HG03442 (cell line): ENCODE results near the gene PKD1.

Experiments used
- ATAC-seq: cut with Tn5 transposase; IDR thresholded peaks from one replicate; pipeline ENCODE4 v1.9.1; 2021; ENCODE audit warnings: mild to moderate bottlenecking, moderate library complexity; ENCODE audit not compliant: unreplicated experiment

Gene PKD1

DNA sequence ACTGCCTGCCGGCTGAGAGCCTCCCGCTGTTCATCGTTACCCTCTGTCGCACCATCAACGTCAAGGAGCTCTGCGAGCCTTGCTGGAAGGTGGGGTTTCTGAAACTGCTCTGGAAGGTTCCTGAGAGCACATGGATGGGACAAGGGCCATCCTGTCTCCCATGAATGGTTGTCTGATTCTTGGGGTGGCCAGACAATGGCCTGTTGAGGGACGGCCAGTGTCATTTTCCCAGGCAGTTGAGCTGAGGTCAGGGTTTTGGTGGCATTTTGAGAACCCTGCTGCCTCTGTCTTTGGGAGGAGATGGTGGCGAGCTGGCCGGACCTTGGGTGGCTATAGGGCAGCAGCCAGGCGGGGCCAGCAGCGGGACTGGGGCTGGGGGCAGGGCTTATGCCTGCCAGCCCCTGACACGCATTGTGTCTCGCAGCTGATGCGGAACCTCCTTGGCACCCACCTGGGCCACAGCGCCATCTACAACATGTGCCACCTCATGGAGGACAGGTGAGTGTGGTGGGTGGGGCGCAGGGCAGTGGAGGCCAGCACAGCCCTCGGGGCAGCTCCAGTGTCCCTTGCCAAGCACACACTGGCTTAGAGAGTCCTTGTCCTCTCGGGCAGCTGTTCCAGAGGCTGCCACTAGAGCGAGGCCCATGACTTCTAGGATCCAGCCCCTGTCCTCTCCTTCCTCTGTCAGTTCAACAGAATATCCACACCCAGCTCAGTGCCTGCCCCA lies 78.9 kb downstream of the PKD1 start:
- no peak for ATAC-seq

DNA sequence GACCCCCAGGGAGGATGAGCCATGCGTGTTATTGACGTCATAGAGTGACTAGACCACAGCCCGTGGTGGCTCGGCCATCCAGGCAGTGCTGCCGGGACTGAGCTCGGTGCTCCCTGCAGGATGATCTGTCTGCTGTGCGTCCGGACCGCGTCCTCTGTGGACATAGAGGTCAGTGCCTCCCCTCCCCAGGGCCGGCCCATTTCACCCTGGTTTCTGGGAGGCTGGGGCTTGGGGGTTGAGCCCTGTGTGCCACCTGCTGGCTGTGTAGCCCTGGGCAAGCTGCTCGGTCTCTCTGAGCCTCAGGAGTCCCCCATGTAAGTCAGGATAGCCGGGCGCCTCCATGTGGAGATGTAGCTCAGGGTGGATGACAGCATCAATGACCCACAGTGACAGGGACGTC lies 79.6 kb downstream of the PKD1 start:
- no peak for ATAC-seq

DNA sequence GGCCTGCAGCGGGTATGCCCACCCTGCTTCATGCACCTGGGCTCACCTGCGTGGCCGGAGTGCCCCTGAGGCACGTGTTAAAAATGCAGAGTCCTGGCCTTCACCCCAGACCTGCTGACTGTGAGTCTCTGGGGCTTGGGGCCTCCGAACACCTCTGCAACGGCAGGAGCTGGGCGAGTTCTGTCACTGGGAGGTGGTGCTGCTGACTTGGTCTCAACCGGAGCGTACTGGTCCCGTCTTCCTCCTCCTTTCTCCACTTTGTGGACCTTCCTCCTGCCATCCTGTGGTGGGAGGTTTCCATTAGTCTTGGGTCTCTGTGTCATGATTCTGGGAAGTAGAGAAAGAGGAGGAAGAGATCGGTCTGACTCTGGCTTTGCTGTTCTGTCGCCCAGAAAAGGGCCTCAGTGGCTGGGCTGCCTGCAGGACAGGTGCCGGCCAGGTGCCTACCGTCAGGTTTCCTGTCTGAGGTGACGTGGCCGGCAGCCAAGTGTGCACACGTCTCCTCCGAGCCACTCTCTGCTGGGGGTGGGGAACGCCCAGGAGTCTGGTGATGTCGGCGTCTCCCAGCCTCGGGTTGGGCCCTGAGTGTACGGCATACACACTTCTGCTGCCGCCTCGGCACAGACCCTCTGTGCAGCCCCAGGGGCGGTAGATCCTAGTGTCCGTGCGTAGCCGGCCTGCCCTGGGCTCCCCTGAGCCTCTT lies 81.0 kb downstream of the PKD1 start:
- no peak for ATAC-seq

DNA sequence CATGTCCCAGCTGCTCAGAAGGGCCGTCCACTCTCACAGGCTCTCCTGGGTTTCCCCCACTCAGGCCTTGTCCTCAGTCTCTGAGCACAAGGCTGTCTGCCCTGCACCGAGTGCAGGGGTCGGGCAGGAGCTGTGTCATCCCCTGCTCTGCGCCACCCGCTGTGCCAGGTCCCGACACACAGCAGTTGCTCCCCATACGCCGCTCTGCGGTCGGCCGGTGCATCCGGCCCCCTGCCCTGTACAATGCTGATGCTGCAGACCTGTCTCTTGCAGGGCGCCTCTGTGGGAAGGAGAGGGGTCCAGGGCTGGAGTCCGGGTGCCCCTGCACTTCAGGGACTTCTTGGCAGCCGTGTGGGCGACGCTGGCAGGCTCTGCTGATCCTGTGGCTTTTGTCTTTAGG lies 81.8 kb downstream of the PKD1 start:
- no peak for ATAC-seq

DNA sequence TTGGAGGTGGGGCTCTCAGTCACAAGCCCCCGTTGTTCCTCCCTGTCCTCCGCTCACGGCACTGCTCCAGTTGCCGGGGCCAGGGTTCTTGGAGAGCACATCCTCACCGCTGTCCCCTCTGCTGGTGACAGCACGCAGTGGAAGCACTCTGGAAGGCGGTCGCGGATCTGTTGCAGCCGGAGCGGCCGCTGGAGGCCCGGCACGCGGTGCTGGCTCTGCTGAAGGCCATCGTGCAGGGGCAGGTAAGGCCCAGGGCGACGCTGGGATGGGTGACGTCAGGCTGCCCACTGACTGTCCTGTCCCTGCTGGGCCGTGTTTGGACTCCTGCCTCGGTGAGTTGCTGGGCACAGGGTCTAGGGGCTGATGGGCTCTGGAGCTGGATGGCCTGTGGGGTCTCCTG lies 82.5 kb downstream of the PKD1 start:
- no peak for ATAC-seq

DNA sequence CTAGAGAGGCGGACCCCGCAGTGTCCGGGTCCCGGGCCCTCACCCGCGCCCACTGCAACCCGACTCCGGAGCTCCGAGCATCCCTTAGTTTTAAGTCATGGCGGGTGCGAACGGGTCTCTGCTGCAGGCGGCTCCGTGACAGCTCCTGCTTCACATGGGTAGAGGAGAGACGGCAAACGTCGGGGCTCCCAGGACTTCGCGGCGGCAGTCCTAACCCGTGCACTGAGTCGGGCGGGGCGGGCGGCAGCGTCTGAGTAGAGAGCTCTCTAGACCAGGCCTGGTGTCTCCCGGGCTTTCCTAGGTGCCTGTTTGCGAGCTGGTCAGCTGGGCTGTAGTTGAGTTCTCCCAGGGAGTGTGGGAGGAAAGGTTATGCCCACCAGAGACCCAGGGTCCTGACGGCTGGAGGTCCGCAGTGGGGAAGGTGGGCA lies 87.6 kb downstream of the PKD1 start:
- no peak for ATAC-seq

DNA sequence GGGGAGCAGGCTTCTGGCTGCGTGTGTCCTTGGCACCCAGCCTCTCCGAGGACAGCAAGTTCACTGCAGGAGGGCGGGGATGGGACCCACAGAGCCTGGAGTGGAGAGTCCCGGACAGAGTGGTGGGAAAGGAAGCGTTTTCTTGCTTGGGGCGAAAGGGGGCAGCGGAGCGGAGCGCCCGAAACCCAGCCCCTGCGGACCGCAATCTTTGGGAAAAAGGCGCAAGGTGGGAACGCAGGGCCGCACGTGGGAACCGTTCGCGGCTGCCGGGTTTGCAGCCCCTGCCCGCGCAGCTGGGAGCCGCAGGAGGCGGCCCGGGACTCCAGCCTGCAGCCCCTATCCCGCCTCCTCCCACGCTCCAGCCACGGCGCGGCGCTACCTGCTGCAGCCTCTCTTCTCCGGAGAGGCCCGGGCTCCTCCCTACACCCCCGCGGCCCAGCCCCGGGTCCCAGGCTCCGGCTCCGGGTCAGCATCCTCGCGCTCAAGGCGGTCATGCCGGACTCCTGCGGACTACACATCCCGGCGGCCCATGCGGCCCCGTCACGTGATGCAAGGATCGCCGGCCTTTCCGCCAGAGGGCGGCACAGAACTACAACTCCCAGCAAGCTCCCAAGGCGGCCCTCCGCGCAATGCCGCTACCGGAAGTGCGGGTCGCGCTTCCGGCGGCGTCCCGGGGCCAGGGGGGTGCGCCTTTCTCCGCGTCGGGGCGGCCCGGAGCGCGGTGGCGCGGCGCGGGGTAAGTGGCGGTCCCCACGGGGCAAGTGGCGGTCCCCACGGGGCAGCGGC lies 88.2 kb downstream of the PKD1 start, which contains the start of the genes NTHL1 and TSC2:
Gene NTHL1, minus strand, starts transcription at position 505 of the 786 bp plus-strand sequence. Its CDS starts 11 bp downstream, at position 494.
Gene TSC2, plus strand, starts transcription at position 656 of the 786 bp plus-strand sequence. CDS start 631 bp downstream, outside the sequence.
- ATAC-seq = peak; percentile 88

DNA sequence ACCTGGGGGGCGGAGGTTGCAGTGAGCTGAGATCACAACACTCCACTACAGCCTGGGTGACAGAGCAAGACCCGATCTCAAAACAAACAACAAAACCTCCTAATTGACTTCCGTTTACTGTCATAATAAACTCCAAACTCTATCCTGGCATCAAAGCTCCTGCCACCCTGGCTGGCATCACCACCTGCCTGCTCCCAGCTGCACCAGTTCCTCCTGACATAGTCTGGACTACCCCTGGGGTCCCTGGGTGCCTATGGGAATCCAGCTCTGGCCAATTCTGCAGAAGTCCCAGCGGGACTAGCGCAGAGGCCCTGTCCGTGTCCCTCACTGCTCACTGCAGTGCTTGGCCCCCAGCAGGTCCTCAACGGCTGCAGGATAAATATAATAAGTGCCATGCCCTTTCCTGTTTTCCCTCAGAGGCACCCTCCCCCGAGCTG lies 88.8 kb downstream of the PKD1 start:
- no peak for ATAC-seq

DNA sequence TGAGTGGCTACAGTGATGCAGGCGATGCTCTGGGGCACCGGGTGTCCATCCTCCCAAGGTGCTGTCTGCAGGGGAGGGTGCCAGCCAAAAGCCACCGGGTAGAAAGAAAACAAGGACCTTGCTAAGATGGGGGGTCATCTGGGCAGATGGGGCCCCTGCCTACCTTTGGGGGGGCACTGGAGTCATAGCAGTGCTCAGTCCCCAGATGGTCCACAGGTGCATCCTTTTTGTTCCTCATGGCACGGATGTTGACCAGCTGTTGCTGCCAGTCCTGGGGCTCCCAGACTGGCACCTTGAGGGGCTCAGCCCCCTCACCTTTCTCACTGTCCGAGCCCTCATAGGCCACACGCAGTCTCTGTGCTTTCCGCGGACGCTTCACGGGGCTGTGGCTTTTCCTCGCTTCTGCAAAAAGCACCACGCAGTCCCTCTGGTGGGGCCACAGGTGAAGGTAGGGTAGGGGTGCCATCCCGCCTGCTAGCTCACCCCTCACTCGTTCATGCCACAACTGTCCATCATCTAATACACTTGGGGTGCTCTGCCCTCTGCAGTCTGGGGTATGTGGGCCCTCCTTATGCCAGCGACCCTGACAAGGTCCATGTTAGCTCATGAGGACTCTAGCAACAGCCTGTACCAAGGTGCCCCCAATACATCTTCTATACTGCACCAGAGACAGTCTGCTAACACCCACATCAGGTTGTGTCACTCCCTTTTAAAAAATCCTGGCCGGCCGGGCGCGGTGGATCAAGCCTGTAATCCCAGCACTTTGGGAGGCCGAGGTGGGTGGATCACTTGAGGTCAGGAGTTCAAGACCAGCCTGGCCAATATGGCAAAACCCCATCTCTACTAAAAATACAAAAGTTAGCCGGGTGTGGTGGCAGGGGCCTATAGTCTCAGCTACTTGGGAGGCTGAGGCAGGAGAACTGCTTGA lies 89.5 kb downstream of the PKD1 start:
- ATAC-seq = no peak

DNA sequence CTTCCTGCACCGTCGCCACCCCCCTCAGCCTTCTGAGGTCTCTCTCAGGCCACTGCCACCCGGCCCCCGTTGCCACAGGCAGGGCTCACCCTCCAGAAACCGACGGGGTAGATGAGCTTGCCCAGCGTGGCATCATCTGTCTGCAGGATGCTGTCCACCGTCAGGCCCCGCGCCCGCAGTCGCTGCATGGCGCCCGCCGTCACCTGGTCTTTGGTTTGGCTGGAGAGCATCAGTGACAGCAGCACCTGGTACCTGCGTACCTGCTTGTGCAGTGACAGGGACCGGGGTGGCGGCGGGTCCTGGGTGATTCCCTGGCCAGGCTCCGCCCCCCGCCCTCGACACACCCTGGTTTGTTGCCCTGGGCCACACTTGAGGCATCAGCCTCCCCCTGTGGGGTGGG lies 91.2 kb downstream of the PKD1 start:
- ATAC-seq = no peak

DNA sequence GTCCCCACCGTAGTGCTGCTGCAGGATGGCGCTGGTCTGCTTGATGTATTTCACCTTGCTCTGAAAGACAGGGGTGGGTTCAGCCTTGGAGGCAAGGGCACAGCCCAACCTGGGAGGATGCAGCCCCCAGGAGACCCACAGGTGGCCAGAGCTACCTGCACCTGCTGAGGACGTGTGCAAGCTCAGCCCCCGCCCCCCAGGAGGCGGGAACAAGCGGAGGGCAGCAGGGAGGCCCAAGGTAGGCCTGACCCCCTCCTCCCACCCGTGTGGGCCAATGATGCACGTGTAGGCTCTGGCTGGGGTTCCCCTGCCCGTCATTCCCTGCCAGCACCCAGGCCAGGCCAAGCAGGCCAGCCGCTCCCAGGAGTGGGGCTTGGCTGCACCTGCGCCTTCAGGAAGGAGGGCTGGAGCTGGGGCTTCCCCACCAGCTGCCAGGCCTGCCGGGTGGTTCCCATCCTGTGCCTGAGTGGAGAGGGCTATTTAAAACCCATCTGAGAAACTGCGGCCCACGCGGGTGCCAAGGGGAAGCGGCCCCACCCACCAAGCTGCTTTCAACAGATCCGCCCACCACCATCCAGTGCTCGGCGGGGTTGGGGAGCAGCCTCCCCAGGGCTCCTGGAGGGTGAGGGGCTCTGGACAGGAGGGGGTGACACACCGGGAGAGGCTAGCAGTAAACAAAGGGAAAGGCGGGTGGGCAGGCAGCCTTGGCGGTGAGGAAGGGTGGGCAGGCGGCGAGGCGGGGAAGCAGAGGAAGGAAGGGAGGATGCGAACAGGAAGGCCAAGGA lies 91.8 kb downstream of the PKD1 start:
- ATAC-seq = no peak

DNA sequence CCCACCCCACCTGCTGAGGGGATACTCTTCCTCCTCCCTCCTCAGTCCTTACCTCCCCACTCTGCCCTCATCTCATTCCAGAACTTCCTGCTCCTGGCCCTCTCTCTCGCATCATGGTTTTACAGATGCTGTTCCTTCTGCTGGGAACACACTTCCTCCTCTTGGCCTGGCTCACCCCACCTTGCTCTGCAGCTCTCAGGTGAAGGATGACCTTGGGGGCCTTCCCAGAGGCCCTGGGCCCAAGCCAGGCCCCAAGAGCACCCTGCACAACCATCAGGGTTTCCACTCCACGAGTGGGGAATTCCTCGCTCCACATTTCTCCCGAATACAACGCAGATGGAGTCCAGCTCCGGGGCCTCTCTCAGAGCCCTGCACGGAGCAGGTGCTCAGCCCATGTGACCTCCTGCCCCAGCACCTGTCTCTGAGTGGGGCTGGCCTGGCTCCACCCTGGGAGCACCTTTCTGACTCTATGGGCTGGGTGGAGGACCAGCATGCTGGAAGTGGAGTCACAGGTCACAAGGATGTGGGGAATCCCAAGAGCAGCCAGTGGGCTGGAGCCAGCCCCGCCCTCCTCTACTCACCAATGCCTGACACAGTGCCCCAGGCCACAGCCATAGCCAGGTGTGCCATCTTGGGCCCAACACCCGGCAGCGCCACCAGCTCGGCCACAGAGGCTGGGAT lies 92.6 kb downstream of the PKD1 start:
- no peak for ATAC-seq

DNA sequence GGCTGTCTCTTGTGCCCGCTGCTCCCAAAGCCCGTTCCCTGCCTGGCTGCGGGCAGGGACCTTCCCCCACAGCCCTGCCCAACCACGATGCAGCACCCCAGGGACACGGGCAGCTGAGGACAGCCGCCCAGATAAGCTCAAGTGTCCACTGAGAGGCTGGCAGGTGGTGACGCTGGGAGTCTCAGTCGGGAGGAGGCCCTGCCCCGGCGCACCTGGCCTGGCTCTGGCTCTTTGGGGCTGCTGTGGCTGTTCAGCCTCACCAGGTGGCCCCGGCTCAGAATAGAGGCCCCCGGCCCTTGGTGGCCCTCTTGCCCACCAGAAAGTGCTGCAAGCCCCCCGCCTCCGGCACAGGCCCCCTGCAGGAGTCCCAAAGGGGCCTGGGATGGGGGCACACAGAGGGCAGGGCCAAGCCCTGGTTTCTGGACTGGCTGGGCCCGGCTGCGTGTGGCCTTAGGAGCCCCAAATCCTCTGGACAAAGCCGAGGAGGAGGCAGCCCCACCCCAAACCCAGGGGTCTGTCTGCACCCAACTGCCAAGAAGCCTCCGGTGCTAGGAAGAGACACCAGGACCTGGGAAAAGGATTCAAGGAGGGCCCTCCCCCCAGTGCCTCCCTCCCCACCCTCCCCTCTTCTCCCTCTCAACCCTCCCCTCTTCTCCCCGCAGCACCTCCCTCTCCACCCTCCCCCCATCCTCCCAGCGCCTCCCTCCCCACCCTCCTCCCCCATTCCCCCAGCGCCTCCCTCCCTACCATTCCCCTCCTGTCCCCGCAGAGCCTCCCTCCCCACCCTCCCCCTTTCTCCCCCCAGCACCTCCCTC lies 93.3 kb downstream of the PKD1 start:
- no peak for ATAC-seq

DNA sequence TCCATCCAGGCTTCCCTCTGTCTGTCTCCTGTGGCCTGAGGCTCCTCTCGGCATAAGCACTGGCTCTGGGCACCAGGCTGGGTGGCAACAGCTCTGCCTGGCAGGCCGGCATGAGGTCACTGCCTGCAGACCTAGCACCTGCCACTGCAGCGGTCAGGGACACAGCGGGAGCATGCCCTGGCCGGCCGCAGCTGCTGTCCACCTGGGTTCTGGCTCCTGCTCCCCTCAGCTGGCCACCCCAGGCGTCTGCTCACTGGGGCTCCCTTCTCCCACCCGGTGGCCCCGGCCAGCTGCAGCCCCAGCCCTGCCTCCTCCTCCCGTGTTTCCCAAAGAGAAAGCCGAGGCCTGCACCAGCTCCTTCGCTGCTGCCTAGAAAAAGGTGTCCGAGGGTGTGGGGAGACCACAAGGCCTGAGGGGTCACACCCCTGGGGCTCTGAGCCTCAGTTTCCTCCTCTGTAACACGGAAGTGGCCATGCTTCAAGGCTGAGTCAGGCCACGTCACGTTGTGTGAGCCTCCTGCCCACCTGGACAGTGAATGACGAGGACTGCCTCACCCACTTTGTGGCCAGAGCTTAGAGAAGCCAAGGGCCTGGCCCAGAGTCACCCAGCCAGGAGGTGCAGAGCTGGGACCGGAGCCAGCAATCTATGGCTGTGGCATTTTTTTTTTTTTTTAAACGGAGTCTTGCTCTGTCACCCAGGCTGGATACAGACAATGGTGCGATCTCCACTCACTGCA lies 94.7 kb downstream of the PKD1 start:
- ATAC-seq = no peak

DNA sequence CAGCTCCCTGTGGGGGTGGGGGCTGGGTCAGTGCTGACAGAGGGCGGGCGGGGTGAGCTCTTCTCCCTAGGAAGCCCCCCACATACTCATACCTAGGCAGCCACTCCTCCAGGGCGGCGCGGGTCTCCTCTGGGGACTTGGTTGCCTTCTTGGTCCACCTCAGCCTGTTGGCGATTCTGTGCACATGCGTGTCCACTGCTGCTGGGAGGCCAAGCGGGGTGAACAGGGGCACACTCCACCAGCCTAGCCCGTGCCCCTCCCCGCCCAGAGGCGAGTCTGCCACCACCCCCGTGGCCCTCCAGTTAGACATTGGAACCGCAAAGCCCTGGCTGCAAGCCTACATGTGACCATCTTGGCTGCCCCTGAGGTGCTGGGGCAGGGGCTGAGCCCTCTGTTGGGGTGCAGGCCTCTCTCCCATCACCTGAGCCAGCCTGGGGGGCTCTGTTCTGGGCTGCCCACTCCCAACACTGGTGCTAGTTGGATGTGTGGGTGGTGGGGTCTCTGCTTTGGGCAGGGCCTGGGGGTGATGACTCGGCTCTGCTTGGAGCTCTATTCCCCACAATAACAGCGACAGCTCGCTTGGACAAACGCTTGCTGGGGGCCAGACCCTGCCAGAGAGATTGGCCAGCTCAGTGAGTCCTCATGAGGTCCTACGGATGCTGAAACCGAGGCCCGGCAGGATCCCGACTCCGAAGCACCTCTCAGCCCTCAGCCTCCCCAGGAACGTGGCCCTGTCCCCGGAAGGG lies 95.5 kb downstream of the PKD1 start:
- no peak for ATAC-seq

DNA sequence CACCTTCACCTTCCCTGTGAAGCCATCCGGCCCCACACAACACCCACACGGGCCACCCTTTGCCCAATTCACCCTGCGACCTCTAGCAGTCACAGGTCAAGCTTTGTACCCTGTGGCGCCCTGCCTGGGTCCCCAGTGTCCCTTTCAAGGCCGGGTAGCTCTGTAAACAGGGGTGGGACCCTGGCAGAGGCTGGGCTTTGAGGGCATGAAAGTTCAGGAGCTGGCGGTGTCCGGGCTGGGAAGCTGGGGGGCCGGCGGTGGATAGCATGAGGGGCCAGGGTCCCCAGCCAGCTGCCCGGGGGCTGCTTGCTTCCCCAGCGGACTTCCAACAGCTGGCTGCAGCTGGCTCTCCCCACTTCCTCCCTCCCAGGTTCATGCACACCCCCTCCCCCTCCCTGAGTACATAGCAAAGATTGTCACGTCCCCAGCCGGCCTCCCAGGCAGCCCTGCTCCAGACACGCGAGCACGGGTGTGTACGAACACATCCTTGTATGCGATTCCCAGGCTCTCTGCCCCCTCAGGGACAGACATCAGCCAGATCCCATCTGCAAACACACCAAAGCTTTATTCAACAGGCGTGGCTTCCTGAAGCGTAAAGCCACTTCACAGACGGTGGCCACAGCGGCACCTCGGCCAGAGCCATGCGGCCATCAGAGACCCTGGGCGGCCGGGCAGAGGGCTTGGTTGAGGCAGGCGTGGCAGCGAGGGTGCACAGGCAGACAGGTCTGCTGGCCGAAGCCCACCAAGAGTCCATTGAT lies 96.2 kb downstream of the PKD1 start:
- no peak for ATAC-seq
